Neural crest cell (in vitro differentiated cells): ENCODE results near the gene GINS2. TPM values are rescaled to one million over a fixed set of nuclear protein-coding genes. Genes with fewer than 3 reads are reported as not detected.

Experiments used
- DNase-seq: peaks from one replicate; pipeline ENCODE4 v3.0.0; 2021; ENCODE audit warnings: low read depth, mixed read lengths, low spot score
- H3K27ac Mint-ChIP-seq: one replicate; pipeline ENCODE4 v1.8.0; 2021; ENCODE audit warnings: mild to moderate bottlenecking, mixed read lengths; ENCODE audit not compliant: unreplicated experiment
- H3K27me3 Mint-ChIP-seq: 2 replicates; pipeline ENCODE4 v1.8.0; 2021; ENCODE audit warnings: low read depth, mild to moderate bottlenecking, mixed read lengths
- H3K36me3 Mint-ChIP-seq: 2 replicates; pipeline ENCODE4 v1.8.0; 2021; ENCODE audit warnings: low read depth, mild to moderate bottlenecking, mixed read lengths
- H3K4me1 Mint-ChIP-seq: 2 replicates; pipeline ENCODE4 v1.8.0; 2021; ENCODE audit warnings: mixed read lengths
- H3K4me3 Mint-ChIP-seq: one replicate; pipeline ENCODE4 v1.8.0; 2021; ENCODE audit warnings: mild to moderate bottlenecking, mixed read lengths
- H3K9me3 Mint-ChIP-seq: 2 replicates; pipeline ENCODE4 v1.8.0; 2021; ENCODE audit warnings: mixed read lengths
- total RNA-seq: library from RNA; stranded (reverse); gene quantifications from 2 replicates; pipeline ENCODE4 v1.2.1, GENCODE V29; 2021
- TF ChIP-seq, protein P1 (sequence below): fragments of 200-600 bp; sonication (generic); conservative IDR thresholded peaks from 2 replicates; pipeline ENCODE4 v1.5.0; 2021; ENCODE audit warnings: antibody characterized with exemption, mild to moderate bottlenecking

Gene GINS2
- total RNA-seq, 1 donor from 2014 or later: 82.2 TPM

- Mint-ChIP-seq H3K27me3 (no peaks in the 10 kb centered on the region), H3K4me1 (no peaks in the 10 kb centered on the region), H3K9me3 (no peaks in the 10 kb centered on the region), H3K27ac (no peak overlapping the region), H3K4me3 (no peak overlapping the region), H3K36me3 (peaks cover 15% of the 10 kb centered on the region)
- TF ChIP-seq, protein P1, sequence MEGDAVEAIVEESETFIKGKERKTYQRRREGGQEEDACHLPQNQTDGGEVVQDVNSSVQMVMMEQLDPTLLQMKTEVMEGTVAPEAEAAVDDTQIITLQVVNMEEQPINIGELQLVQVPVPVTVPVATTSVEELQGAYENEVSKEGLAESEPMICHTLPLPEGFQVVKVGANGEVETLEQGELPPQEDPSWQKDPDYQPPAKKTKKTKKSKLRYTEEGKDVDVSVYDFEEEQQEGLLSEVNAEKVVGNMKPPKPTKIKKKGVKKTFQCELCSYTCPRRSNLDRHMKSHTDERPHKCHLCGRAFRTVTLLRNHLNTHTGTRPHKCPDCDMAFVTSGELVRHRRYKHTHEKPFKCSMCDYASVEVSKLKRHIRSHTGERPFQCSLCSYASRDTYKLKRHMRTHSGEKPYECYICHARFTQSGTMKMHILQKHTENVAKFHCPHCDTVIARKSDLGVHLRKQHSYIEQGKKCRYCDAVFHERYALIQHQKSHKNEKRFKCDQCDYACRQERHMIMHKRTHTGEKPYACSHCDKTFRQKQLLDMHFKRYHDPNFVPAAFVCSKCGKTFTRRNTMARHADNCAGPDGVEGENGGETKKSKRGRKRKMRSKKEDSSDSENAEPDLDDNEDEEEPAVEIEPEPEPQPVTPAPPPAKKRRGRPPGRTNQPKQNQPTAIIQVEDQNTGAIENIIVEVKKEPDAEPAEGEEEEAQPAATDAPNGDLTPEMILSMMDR: no peak
- no peak for DNase-seq
These were observed 11.3 kb downstream of the GINS2 start for GRCh38 chr16:85677383-85677967.

DNA sequence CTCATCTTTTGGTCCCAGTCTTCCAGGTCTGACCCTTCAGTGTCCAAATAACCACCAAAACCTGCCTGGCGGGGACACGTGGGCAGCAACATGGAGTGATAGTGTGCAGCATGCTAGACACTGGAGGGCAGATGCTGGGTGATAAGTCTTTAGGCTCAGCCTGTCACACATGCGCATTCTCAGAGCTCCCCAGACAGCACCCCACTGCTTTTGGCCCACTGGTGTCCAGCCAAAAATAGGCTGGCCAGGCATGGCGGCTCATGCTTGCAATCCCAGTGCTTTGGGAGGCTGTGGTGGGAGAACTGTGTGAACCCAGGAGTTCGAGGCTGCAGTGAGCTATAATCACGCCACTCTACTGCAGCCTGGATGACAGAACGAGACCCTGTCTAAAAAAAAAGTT, 12.3 kb downstream of the GINS2 start:
- peaks cover 18% of the 10 kb centered on the region for H3K36me3 Mint-ChIP-seq
- H3K27ac Mint-ChIP-seq: no peak overlapping the region
- H3K27me3 Mint-ChIP-seq: no peaks in the 10 kb centered on the region
- H3K9me3 Mint-ChIP-seq: no peaks in the 10 kb centered on the region
- no peak overlapping the region for H3K4me3 Mint-ChIP-seq
- H3K4me1 Mint-ChIP-seq: no peaks in the 10 kb centered on the region
- TF ChIP-seq, protein P1: no peak
- DNase-seq: no peak

DNA sequence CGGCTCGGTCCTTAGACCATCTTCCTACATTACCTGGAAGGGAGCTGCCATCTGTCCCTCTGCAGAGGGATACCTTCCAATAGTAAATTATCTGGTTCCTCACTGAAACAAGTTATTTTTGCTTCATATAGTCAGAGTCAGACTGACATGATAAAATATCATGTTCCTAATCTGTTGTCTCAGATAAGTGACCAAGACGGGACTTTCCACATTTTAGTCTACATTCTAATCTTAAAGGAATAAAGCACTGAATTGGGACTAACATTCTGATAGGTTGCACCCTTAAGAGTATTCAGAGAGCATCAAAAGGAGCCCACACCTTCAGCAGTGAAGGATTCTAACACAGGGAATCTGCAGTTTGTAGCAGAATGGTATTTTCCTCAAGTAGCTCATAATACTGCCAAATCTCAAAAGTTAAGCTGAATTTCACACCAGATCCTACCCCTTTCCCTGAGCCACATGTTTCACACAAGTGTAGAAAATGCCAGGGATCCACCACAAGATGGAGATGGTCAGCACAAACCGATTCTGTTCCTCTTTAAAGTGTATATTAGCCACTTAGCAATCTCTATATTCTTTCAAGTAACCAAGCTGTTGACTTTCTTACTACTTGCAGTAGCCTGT, 13.4 kb downstream of the GINS2 start:
- DNase-seq: no peak
- Mint-ChIP-seq H3K9me3 (no peaks in the 10 kb centered on the region), H3K27ac (no peak overlapping the region), H3K36me3 (peaks cover 19% of the 10 kb centered on the region), H3K4me1 (no peaks in the 10 kb centered on the region), H3K4me3 (no peak overlapping the region), H3K27me3 (no peaks in the 10 kb centered on the region)
- TF ChIP-seq, protein P1: peak; percentile 60

GRCh38 chr16:85674828-85675227, 13.9 kb downstream of the GINS2 start:
- Mint-ChIP-seq H3K4me3 (no peak overlapping the region), H3K4me1 (no peaks in the 10 kb centered on the region), H3K9me3 (no peaks in the 10 kb centered on the region), H3K27ac (no peak overlapping the region), H3K27me3 (no peaks in the 10 kb centered on the region), H3K36me3 (peaks cover 17% of the 10 kb centered on the region)
- no peak for DNase-seq
- TF ChIP-seq, protein P1: no peak

DNA sequence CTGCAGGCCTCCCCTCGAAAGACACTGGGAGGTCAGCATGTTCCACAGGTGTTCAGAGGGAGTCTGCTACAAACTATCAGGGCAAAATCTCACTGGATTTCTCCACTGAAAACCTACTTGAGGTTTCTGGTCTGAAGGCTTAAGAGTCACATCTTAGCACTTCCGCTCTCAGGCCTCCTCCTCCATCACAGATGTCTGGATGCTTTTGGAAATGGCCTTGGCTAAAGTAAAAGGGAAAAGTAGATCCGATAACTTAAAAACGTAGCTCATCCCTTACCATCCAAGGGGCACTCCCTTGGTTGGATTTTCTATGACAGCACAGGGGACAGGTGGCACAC, 14.4 kb downstream of the GINS2 start:
- no peaks in the 10 kb centered on the region for H3K27me3 Mint-ChIP-seq

More for the DNA sequence above, 14.4 kb downstream of the GINS2 start:
- peaks cover 15% of the 10 kb centered on the region for H3K36me3 Mint-ChIP-seq
- no peaks in the 10 kb centered on the region for H3K4me1 Mint-ChIP-seq
- H3K9me3 Mint-ChIP-seq: no peaks in the 10 kb centered on the region
- TF ChIP-seq, protein P1: no peak
- H3K4me3 Mint-ChIP-seq: no peak overlapping the region
- H3K27ac Mint-ChIP-seq: peak overlapping the region; percentile 53
- no peak for DNase-seq
